A549 (cell line): ENCODE measurements around the gene NRM.

Experiments used
- CHD4 ChIP-seq: fragments of 200-600 bp; sonication (generic); IDR thresholded peaks from 2 replicates; pipeline ENCODE4 v1.6.1; 2016; ENCODE audit warnings: antibody characterized with exemption, mild to moderate bottlenecking, borderline replicate concordance
- EP300 ChIP-seq, 2 experiments: fragments of >200 bp; sonication (Bioruptor Twin); formaldehyde crosslinking; IDR thresholded peaks; 2 replicates in 1 of 2; 3 replicates in 1 of 2; pipeline ENCODE4 v1.6.1; 2016 to 2017
- POLR2A ChIP-seq: IDR thresholded peaks from 2 replicates; pipeline ENCODE4 v1.6.1; 2012; ENCODE audit warnings: mild to moderate bottlenecking, low read length
- RCOR1 ChIP-seq: fragments of 150-350 bp; IDR thresholded peaks from 2 replicates; pipeline ENCODE4 v1.6.1; 2014; ENCODE audit warnings: antibody characterized with exemption, low read length, low read depth
- TF ChIP-seq, protein P1 (sequence below): fragments of >200 bp; sonication (Bioruptor Twin); formaldehyde crosslinking; IDR thresholded peaks from 3 replicates; pipeline ENCODE4 v1.5.1; 2016

DNA sequence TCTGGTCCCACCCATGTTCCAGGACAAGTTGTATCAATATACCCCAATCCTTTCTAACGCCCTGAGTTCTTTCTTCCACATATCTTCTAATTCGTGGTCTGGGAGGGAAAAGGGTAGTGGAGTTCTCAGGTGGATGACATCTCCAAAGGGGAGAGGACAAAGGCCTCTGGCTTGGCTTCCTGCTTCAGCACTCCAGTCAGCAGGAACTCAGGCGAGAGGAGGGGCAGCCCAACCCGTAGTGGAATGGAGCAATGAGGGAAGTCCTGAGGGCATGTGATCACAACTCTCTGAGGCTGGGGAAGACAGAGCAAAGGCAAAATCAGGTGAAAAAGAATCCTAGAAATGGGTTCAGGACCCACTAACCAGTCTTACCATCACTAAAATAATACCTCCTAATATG is 9.6 kb upstream of the NRM start:
- TF ChIP-seq, protein P1, sequence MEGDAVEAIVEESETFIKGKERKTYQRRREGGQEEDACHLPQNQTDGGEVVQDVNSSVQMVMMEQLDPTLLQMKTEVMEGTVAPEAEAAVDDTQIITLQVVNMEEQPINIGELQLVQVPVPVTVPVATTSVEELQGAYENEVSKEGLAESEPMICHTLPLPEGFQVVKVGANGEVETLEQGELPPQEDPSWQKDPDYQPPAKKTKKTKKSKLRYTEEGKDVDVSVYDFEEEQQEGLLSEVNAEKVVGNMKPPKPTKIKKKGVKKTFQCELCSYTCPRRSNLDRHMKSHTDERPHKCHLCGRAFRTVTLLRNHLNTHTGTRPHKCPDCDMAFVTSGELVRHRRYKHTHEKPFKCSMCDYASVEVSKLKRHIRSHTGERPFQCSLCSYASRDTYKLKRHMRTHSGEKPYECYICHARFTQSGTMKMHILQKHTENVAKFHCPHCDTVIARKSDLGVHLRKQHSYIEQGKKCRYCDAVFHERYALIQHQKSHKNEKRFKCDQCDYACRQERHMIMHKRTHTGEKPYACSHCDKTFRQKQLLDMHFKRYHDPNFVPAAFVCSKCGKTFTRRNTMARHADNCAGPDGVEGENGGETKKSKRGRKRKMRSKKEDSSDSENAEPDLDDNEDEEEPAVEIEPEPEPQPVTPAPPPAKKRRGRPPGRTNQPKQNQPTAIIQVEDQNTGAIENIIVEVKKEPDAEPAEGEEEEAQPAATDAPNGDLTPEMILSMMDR: no peak
- TF ChIP-seq EP300 (IDR thresholded peaks at IDR 0.05) (no peak), CHD4 (no peak), RCOR1 (no peak), POLR2A (no peak)
